GM12865 (cell line): ENCODE measurements around the gene TPCN1.

Experiments used
- DNase-seq: peaks from one replicate; pipeline ENCODE4 v3.0.0; 2010; ENCODE audit warnings: low read depth
- H3K4me3 ChIP-seq: 2 replicates; pipeline ENCODE4 v1.5.1; 2011; ENCODE audit warnings: mild to moderate bottlenecking, low read depth, low read length, control low read depth
- CTCF ChIP-seq: IDR thresholded peaks from 2 replicates; pipeline ENCODE4 v1.5.1; 2011; ENCODE audit warnings: low read length, control low read depth, low read depth, inconsistent platforms; ENCODE audit not compliant: insufficient read depth; ENCODE audit errors: missing control alignments

TPCN1 gene

DNA sequence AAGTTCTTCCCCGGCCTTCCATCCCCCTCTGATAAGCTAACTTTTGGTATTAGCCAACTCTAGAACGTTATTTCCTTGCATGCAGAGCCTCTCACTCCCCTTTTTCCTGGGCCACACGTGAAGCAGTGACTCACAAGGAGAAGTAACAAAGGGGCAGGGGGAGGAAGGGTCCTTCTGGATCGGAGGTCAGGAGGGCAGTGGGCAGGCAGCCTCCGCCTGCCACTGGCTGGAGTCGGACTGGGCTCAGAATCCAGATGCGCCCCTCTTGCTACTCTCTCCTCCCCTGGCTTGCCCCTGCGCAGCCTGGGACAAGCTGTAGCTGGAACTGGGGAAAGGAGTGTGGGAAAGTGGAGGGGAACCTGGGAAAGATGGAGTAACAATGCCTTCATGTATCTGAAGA is 55.0 kb downstream of the TPCN1 start:
- no peak overlapping the region for H3K4me3 ChIP-seq
- TF ChIP-seq CTCF, result no peak
- DNase-seq, result no peak

DNA sequence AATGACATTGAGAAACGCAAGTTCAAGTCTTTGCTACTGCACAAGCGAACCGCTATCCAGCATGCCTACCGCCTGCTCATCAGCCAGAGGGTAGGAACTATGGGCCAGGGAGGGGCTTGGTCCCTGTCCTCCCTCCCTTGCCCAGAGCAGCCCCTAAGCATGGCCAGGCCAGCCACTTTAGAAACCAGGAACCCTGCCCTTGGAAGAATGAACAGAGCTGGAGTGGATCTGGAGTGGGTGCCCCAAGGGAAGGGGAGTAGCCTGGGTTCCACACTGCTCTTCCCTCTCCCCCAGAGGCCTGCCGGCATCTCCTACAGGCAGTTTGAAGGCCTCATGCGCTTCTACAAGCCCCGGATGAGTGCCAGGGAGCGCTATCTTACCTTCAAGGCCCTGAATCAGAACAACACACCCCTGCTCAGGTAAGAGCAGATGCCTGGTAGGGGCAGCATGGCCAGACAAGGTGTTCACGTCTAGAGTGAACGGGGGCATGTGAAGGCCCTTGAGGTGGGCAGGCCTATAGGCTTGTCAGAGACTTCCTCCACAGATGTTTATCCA is 55.8 kb downstream of the TPCN1 start:
- no peak for DNase-seq
- no peak for TF ChIP-seq CTCF
- H3K4me3 ChIP-seq, result no peak overlapping the region

GRCh38 chr12:113277511-113277910 is 56.2 kb downstream of the TPCN1 start:
- DNase-seq, result no peak
- TF ChIP-seq CTCF, result no peak
- no peak overlapping the region for H3K4me3 ChIP-seq

DNA sequence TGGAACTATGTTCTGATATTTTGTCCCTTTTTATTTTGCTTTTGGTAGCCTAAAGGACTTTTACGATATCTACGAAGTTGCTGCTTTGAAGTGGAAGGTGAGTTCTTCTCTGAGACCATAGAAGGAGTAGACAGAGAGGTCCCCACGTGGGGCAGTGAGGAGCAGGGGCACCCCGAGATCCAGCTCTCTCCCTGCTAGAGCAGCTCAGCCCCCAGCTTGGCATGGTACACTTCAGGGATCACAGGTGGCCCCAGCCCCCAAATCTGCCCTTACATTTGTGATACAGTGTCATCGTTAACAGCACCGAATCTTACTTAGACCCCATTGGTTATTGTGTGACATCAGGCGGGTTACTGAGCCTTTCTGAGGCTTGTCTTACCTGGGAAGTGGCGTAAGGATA is 56.9 kb downstream of the TPCN1 start:
- H3K4me3 ChIP-seq, result no peak overlapping the region
- no peak for DNase-seq
- no peak for TF ChIP-seq CTCF

GRCh38 chr12:113278633-113279032 is 57.4 kb downstream of the TPCN1 start:
- no peak overlapping the region for H3K4me3 ChIP-seq
- no peak for TF ChIP-seq CTCF
- no peak for DNase-seq

GRCh38 chr12:113284751-113285150 is 63.5 kb downstream of the TPCN1 start:
- no peak overlapping the region for H3K4me3 ChIP-seq
- no peak for TF ChIP-seq CTCF
- DNase-seq, result no peak

GRCh38 chr12:113285679-113286610 is 64.7 kb downstream of the TPCN1 start:
- no peak for DNase-seq
- H3K4me3 ChIP-seq, result no peak overlapping the region
- TF ChIP-seq CTCF, result no peak
